ENCODE results near the gene CSF1R.
"Not testable (repeated sequence)": the region's sequence is repeated elsewhere in the genome, so short reads cannot be mapped to it uniquely, and the experiment has no call there.

Gene CSF1R

GRCh38 chr5:150036513-150036912 is 49.8 kb downstream of the CSF1R start:
- peak; percentile 46 for DNase-seq (ENCODE audit: low read depth, low spot score)
- peak overlapping the region; percentile 45 for H3K27ac ChIP-seq

- DNase-seq (ENCODE audit: low read depth, low spot score): no peak
- H3K27ac ChIP-seq: peak overlapping the region; percentile 45
Measured at GRCh38 chr5:150035139-150035895, 51.0 kb downstream of the CSF1R start.

DNA sequence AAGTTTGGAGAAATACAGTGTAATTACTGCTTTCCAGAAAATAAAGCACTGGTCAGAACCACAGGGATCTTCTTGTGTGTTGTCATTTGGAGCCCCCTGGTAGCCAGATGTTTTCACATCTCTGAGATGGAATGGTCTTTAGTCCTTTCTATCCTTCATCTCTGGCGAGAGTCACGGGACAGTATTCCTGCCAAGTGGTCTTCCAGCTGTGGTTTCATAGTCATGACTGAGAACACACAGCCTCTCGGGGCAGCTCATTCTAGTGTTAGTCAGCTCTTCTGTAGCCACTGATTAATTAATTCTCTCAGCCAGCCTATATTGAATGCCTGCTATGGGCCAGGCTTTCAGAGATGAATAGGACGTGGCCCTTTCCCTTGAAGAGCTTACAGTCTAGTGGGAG is 51.7 kb downstream of the CSF1R start:
- no peak for DNase-seq (ENCODE audit: low read depth, low spot score)
- no peak overlapping the region for H3K27ac ChIP-seq

GRCh38 chr5:150033334-150033733 is 53.0 kb downstream of the CSF1R start:
- DNase-seq (ENCODE audit: low read depth, low spot score): no peak
- no peak overlapping the region for H3K27ac ChIP-seq

- not testable (repeated sequence) for H3K27ac ChIP-seq; DNase-seq (ENCODE audit: low read depth, low spot score)
Measured at GRCh38 chr5:150028047-150028446, 58.3 kb downstream of the CSF1R start.

DNA sequence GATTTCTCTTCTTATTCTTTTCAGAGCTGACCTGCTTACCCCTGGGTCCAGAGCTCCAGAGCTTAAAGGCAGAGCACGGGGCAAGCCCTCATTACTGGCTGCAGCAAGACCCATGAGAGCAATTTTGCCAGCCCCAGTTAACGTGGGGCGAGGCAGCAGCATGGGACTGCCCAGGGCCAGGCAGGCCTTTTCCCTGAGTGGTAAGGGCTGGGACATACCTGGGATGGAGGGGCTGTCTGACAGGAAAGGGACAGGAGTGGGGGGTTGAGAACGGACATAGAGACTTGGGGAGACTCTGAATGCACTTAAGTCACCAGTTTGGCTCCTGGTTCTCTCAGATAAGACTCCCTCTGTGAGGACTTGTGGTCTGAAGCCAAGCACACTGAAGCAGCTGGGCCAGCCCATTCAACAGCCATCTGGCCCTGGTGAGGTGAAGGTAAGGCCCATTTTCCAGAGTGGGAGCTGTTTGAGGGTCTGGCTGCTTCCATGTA is 59.6 kb downstream of the CSF1R start:
- DNase-seq (ENCODE audit: low read depth, low spot score): no peak
- H3K27ac ChIP-seq: no peak overlapping the region

GRCh38 chr5:150024346-150024984 is 61.9 kb downstream of the CSF1R start:
- DNase-seq (ENCODE audit: low read depth, low spot score): no peak
- no peak overlapping the region for H3K27ac ChIP-seq

GRCh38 chr5:150023136-150023535 is 63.2 kb downstream of the CSF1R start:
- DNase-seq (ENCODE audit: low read depth, low spot score): no peak
- peak overlapping the region; percentile 89 for H3K27ac ChIP-seq

- no peak for DNase-seq (ENCODE audit: low read depth, low spot score)
- H3K27ac ChIP-seq: peak overlapping the region; percentile 89
Measured at GRCh38 chr5:150022681-150023080, 63.7 kb downstream of the CSF1R start.

DNA sequence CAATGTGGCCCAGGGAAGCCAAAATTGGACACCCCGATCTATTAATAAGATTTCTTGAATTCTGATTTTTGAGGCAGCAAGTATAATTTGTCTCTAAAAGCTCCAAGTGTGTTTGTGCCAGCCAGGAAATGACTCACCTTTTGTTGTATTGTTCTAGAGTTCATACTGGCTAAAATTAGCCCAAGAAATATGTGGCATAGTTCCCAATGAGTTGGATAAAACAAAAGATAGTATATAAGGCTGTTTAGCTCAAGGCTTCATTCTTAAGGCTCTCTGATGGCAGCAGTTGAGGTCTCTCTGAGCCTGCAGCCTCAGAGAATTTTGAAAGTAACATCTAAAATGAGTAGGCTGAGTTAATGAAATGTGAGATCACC is 64.2 kb downstream of the CSF1R start:
- peak overlapping the region; percentile 89 for H3K27ac ChIP-seq
- DNase-seq (ENCODE audit: low read depth, low spot score): peak; percentile 72

- peak overlapping the region; percentile 89 for H3K27ac ChIP-seq
Measured at GRCh38 chr5:150021491-150022157, 64.7 kb downstream of the CSF1R start.

GRCh38 chr5:150020249-150020648 is 66.1 kb downstream of the CSF1R start:
- no peak for DNase-seq (ENCODE audit: low read depth, low spot score)
- H3K27ac ChIP-seq: peak overlapping the region; percentile 89

More at GRCh38 chr5:150021491-150022157, 64.7 kb downstream of the CSF1R start:
- DNase-seq (ENCODE audit: low read depth, low spot score): peak; percentile 78

DNA sequence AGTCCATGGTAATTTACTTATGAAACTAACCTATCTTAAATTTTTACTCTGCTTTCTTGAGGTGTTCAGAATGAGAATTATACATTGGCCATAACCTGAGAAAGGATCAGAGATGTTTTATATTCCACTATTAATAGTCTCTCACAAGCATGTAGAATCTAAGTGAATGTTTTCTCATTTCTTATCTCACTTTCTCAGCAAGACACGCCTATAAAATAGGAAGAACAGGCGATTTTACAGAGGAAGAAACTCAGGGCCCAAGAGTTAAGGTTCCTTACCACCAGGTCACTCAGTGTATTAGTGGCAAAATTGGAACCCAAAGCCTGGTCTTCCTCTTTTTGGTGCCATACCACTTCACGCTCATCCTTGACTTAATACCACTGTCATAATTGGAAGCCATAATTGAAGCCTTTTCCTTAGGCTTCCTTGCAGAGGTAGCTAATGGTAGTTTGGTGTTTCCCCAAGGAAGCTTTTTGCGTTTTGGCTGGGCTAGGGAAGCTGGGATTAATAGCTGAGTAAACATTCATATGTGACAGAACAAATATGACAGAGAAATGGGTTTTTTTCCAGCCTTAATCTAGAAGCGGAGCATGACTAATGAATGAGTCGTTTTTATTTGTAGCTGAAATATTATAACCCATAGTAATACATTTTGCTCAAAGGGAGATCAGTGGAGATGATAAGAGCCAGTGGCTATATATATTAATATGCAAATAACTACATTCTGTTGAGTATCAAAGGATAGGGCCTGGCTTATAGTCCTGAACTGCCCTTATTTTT is 68.9 kb downstream of the CSF1R start:
- H3K27ac ChIP-seq: peak overlapping the region; percentile 49
- DNase-seq (ENCODE audit: low read depth, low spot score): no peak

- DNase-seq (ENCODE audit: low read depth, low spot score): no peak
- H3K27ac ChIP-seq: peak overlapping the region; percentile 49
Measured at GRCh38 chr5:150016537-150016936, 69.8 kb downstream of the CSF1R start.

DNA sequence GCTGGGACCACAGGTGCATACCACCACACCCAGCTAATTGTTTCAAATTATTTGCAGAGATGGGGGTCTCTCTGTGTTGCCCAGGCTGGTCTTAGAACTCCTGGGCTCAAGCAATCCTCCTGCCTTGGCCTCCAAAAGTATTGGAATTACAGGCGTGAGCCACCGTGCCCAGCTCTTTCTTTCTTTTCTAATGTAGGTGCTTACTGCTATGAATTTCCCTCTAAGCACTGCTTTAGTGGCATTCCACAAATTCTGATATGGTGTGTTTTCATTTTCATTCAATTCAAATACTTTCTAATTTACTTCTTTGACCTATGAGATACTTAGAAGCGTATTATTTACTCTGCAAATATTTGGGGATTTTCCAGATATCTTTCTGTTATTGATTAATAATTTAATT is 70.9 kb downstream of the CSF1R start:
- no peak overlapping the region for H3K27ac ChIP-seq
- no peak for DNase-seq (ENCODE audit: low read depth, low spot score)

GRCh38 chr5:150014456-150014855 is 71.9 kb downstream of the CSF1R start:
- no peak for DNase-seq (ENCODE audit: low read depth, low spot score)
- H3K27ac ChIP-seq: no peak overlapping the region

DNA sequence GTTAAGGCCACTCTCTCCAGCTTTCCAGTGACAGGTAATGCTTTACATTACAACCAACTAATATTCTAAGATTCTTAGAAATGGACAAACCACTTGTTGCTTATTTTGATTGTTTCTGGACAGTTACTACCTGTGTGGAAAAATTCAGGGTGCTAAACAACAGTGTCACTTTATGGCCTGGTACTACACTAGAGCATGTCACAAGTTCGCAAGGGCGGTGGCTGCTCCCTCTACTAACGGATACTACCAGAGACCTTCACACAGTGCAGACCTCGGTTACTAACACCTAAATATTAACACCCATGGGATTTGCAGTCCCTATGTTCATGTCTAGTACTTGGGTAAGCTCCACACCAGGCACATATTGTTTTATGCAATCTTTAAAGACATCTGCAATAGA is 72.4 kb downstream of the CSF1R start:
- H3K27ac ChIP-seq: no peak overlapping the region
- no peak for DNase-seq (ENCODE audit: low read depth, low spot score)

DNA sequence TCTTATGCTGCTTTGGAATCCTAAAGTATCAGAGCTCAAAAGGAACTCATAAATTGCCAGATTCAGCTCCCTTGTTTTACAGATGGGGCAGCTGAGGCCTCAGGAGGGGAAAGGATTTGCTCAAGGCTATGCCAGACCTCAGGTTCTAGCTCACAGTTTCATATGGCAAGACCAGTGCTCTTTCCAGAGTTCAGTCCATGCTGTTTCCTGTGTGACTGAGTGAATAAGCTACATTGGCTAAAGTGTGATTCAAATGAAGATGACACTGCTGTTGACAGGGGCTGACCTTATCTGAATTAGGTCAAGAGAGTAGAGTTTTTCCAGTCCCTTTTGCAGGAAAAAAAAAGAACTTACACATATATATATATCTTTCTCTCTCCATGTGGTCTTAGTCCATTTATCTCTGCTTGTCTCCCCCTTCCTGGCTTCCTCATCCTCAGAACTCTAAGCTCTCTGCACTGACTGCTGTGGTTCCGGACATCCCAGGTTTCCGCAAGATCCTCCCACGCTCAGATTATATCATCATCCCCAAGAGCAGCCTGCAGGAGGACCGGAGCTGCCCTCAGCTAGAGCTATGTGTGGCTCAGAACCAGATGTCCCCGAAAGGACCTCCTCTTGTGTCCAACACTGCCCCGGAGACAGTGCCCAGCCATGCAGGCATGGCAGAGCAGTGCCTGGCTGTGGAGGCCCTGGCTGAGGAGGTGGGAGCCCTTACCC is 76.5 kb downstream of the CSF1R start:
- no peak for DNase-seq (ENCODE audit: low read depth, low spot score)
- H3K27ac ChIP-seq: no peak overlapping the region

GRCh38 chr5:150007050-150007449 is 79.3 kb downstream of the CSF1R start:
- DNase-seq (ENCODE audit: low read depth, low spot score): no peak
- no peak overlapping the region for H3K27ac ChIP-seq

DNA sequence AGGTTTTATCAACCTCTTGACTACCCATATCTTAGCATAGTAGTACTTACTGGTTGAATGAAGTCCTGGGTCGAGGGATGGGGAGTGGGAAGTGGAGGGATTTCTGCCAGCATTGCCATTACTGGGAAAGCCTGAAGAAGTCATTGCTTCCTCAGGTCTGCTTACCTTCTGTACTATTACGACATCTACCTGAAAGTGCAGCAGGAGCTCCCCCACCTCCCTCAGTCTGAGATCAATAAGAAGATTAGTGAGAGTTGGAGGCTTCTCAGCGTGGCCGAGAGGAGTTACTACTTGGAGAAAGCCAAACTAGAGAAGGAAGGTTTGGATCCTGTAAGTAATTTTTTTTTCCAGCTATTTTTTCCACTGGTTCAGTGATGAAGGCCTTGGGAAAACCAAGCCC is 80.0 kb downstream of the CSF1R start:
- no peak overlapping the region for H3K27ac ChIP-seq
- DNase-seq (ENCODE audit: low read depth, low spot score): no peak
